Dedifferentiated amniotic fluid mesenchymal stem cell (primary cell): ENCODE measurements around the gene ASCL3.
A peak's percentile ranks its signal among the peaks of the same experiment; 100 is the strongest.
"Not testable (repeated sequence)": the region's sequence is repeated elsewhere in the genome, so short reads cannot be mapped to it uniquely, and the experiment has no call there.

Source experiments
- DNase-seq: peaks from one replicate; pipeline ENCODE4 v3.0.0-alpha.2; 2016; ENCODE audit errors: extremely low spot score

The ASCL3 gene

DNA sequence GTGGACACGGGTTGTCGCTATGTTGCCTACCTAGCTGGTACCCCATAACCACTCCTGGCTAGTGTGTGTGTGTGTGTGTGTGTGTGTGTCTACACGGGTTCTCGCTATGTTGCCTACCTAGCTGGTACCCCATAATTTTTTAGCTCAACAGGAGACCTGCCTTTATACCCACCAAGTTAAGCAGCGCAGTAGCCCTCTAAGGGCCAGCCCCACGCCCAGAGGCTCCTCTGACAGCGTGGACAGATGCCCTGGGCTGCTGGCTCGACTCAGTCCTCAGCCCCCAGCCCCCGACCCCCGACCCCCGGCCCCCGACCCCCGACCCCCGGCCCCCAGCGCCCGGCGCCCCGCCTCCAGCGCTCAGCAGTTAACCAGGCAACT, 32.2 kb downstream of the ASCL3 start:
- DNase-seq = no peak

DNA sequence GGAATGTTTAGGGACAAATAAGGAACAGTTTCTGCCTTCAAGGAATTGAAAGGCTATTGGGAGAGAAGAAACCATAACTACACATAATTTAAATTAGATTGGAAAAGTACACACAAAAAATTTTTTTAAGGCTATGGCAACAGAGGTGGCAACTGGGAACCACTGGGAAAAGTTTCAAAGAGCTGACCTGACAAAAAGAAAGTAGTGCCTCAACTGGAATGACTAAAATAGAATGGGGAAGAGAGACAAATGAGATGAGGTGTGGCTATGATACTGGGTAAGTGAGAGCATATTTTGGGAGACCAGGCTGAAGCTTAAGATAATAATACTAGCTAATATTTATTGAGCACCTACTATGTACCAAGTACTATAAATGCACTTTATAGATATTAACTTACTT, 34.7 kb downstream of the ASCL3 start:
- DNase-seq = no peak

DNA sequence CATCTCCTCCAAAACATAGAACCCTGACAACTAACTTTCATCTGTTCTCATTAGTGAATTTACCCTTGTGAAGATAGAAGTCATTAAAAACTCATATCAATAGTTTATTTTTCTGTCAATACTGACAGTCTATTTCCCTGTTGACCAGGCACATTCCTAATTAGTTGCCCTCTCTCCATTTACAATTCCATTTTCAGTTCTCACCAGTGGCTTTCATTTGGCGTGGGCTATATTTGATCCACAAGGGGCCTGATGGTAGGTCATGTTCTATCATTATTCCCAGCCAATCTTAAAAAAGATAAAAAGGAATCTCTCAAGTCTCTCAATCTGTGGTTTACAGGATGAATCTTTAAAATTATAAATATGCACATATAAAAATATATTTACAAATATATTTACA, 35.7 kb downstream of the ASCL3 start:
- DNase-seq = no peak

DNA sequence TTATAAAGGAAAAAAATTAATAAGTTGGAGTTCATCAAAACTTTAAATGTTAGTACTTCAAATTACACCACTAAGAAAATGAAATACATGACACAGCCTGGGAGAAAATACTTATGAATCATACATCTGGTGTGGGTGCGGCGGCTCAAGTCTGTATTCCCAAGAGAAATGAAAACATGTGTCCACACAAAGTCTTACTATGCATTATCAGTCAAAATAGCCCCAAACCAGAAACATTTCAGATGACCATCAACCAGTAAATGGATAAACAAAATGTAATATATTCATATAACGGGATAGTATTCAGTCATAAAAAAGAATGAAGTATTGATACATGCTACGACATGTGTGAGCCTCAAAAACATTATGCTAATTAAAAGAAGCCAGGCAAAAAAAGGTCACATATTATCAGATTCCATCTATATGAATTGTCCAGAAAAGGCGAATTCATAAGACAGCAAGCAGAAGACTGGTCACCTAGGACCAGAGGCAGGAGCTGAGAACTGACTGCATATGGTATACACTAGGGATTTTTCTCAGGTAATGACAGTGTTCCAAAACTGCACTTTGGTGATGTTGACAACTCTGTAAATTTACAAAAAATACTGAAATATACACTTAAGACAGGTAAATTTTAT, 37.2 kb downstream of the ASCL3 start:
- peak; percentile 87 for DNase-seq

DNA sequence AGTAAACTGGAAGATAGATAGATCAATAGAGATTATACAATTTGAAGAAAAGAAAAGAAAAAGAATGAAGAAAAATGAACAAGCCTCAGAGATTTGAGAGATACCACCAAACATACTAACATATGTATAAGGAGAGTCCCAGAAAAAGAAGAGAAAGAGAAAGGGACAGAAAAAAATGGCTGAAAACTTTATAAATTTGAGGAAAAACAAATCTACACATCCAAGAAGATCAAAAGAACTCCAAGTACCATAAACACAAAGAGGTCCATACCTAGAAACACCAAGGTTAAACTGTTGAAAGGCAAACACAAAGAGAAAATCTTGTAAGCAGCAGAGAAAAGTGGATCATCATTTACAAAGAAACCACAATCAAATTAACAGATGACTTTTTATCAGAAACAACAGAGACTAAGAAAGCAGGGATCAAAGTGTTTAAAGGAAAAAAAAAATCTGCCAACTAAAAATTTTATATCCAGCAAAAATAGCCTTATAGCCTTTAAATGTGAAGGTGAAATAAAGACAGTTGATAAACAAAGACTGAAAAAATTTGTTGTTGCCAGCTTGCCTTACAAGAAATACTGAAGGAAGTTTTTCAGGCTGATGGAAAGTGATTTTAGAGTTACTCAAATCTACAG, 43.6 kb downstream of the ASCL3 start:
- DNase-seq = no peak

DNA sequence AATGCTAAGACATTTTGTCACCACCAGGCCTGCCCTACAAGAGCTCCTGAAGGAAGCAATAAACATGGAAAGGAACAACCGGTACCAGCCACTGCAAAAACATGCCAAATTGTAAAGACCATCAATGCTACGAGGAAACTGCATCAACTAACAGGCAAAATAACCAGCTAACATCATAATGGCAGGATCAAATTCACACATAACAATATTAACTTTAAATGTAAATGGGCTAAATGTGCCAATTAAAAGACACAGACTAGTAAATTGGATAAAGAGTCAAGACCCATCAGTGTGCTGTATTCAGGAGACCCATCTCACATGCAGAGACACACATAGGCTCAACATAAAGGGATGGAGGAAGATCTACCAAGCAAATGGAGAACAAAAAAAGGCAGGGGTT, 51.6 kb downstream of the ASCL3 start:
- DNase-seq = not testable (repeated sequence)
